Jurkat, Clone E6-1 (cell line): ENCODE measurements around the gene FYB1.
"Not testable (repeated sequence)": the region's sequence is repeated elsewhere in the genome, so short reads cannot be mapped to it uniquely, and the experiment has no call there.

ENCODE experiments used
- DNase-seq: peaks from one replicate; pipeline ENCODE4 v3.0.0-alpha.2; 2011; ENCODE audit warnings: low read depth, low spot score
- H3K4me3 ChIP-seq: 2 replicates; pipeline ENCODE4 v1.5.1; 2011; ENCODE audit warnings: mild to moderate bottlenecking, low read length, control low read depth, moderate library complexity

The FYB1 gene

GRCh38 chr5:39193553-39194465 is 25.6 kb downstream of the FYB1 start:
- DNase-seq, result no peak
- H3K4me3 ChIP-seq, result peak overlapping the region; percentile 32

DNA sequence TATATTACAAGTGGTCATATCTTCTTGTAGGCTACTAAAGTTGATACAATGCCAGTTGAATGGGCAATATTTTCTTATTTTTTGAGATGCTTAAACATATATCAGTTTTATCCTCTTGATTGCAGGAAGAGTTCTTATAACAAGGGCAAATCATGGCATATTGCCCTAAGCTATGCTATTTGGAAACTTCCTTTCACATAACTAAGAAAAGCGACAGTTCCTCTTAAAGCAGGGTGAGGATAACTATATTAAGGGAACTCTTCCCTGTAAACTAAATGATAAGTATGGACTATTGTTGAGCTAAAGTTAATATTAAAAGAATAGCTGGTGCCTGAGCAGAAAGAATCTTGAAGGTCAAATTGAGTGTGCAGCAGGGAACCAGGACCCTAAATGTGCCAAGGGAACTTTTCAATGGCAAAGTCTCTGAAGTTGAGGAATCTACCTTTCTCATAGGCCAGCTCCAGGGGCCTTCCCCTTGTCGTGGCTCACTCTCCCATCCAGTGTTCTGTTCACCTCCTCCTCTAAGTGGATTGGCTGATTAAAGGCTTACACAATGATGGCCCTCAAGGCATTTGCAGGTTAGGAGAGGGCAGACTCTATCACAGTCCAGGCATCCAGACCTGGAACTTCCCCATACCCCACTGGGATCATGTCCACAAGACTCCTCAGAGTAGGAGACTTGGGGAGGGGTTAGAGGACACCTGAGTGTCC is 26.8 kb downstream of the FYB1 start:
- no peak for DNase-seq
- no peak overlapping the region; the same call in 1 of the 2 replicates for H3K4me3 ChIP-seq

GRCh38 chr5:39191216-39191615 is 28.1 kb downstream of the FYB1 start:
- peak; percentile 95 for DNase-seq
- H3K4me3 ChIP-seq, result peak overlapping the region; percentile 14

GRCh38 chr5:39190311-39191102 is 28.9 kb downstream of the FYB1 start:
- H3K4me3 ChIP-seq, result peak overlapping the region; percentile 14
- no peak for DNase-seq

GRCh38 chr5:39189292-39189955 is 29.9 kb downstream of the FYB1 start:
- peak overlapping the region; percentile 14 for H3K4me3 ChIP-seq
- DNase-seq, result no peak

DNA sequence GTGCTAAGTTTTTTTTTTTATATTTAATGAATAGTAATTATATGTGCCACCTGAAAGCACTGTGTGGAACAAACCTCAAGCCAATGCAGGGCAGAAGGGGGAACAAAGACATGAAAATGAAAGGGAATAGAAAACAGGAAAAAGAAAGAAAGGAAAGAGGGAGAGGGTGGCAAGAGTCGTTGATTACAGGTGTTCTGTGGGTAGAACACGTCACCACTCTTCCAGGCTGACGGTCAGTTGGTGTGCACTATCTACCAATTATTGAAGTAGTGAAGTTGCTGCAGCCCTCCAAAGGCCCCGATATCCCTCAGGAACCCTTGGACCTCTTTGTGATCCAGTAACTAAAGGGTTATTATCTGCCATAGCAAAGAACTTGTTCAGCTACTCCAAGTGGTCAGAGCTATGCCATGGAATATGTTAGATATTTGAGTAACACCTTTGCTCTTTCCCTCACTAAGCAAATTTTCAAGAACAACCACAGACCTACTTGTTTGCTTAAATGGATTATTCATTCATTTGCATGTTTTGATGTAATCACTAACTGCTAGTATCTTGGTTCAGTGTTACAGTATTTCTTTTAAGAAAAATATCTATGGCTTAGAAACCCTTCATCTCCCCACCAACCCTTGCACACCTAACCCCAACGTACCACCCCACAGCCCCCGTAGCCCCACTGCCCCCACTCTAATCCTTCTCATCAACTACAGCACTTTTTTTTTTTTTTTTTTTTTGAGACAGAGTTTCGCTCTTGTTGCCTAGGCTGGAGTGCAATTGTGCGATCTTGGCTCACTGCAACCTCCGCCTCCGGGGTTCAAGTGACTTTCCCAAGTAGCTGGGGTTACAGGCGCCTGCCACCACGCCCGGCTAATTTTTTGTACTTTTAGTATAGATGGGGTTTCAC is 31.3 kb downstream of the FYB1 start:
- no peak for DNase-seq
- peak overlapping the region; percentile 37 for H3K4me3 ChIP-seq

- peak overlapping the region; percentile 37 for H3K4me3 ChIP-seq
- DNase-seq, result peak; percentile 80
Measured at GRCh38 chr5:39186722-39187539, 32.4 kb downstream of the FYB1 start.

GRCh38 chr5:39186289-39186688 is 33.1 kb downstream of the FYB1 start:
- DNase-seq, result no peak
- H3K4me3 ChIP-seq, result no peak overlapping the region; the same call in 1 of the 2 replicates

- no peak for DNase-seq
- H3K4me3 ChIP-seq, result no peak overlapping the region
Measured at GRCh38 chr5:39185761-39186160, 33.6 kb downstream of the FYB1 start.

GRCh38 chr5:39179561-39179960 is 39.8 kb downstream of the FYB1 start:
- DNase-seq, result not testable (repeated sequence)
- H3K4me3 ChIP-seq, result 0 out of 2 replicates have a peak overlapping the region, but pooled peaks have one; percentile 4

DNA sequence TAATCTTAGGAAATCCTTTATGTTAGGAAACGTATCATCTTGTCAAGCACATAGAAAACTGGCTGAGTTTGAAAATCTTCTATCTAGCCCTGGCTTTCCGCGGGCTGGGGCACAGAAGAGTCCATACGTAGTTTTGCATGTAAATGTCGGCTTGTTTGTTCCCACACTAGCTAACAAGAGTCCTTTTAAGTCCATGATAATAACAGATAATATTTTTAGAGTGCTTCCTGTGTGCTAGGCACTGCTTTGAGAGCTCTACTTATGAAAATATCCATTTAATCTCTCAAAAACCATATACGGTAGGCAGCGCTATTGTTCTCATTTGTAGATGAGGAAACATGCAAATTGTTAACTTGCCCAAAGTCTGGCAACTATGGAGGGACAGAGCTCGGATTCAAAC is 40.5 kb downstream of the FYB1 start:
- peak overlapping the region; percentile 21 for H3K4me3 ChIP-seq
- DNase-seq, result no peak

DNA sequence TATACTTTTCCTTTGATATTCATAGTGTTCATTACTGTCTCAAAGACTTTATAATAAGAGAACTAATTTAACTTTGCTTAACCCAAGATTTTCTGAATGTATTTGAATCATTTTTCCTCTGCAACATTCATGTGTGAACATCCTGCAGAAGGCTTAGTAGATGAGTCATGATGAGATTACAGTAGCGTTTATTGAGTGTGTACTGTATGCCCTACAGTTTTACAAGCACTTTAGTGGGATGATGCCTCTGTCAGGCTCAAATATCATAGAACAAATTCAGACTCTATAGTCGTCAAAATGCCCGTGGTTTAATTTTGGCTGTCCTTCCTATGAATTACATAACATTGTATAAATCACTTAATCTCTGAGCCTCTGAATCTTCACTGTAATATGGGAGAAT is 41.2 kb downstream of the FYB1 start:
- DNase-seq, result no peak
- peak overlapping the region; percentile 38 for H3K4me3 ChIP-seq

DNA sequence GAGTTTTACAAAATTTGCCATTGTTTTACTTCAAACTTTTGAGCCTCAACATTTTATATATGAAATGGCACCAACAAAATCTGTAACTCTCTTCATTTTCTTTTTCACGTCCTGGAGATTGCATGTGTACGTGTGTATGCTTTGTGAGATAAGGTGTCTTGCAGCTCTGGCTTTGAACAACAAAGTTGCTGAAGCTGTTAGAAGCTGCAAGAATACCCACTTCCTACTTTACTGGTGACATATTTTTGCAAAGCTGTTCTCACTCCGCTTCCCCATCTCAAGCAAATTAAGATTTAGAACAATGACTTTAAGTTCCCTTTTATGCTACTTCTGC is 41.8 kb downstream of the FYB1 start:
- peak overlapping the region; percentile 38 for H3K4me3 ChIP-seq
- DNase-seq, result peak; percentile 93

- DNase-seq, result peak; percentile 84
- H3K4me3 ChIP-seq, result peak overlapping the region; percentile 38
Measured at GRCh38 chr5:39176759-39177630, 42.4 kb downstream of the FYB1 start.

GRCh38 chr5:39175273-39175955 is 43.9 kb downstream of the FYB1 start:
- H3K4me3 ChIP-seq, result no peak overlapping the region
- no peak for DNase-seq

DNA sequence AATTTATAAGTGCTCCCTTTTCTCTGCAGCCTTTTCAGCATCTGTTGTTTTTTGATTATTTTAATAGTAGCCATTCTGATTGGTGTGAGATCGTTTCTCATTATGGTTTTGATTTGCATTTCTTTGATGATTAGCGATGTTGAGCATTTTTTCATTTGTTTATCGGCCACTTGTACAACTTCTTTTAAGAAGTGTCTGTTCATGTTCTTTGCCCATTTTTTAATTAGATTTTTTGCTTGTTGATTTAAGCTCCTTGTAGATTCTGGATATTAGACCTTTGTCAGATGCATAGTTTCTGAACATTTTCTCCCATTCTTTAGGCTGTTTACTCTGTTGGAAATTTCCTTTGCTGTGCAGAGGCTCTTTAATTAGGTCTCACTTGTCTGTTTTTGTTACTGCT is 46.3 kb downstream of the FYB1 start:
- DNase-seq, result no peak
- no peak overlapping the region for H3K4me3 ChIP-seq
